ENCODE results near the gene GPR137.

DNA sequence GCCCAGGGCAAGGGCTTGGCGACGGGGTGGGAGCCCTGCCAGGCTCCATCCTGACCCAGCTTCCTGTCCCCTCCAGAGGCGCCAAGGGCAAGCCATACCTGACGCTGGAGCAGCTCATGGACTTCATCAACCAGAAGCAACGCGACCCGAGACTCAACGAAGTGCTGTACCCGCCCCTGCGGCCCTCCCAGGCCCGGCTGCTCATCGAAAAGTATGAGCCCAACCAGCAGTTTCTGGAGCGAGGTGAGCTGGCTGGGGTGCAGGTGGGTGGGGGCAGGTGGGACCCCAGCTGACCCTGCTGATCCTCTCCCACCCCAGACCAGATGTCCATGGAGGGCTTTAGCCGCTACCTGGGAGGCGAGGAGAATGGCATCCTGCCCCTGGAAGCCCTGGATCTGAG, 29.3 kb upstream of the GPR137 start:
- TF ChIP-seq, protein P1, sequence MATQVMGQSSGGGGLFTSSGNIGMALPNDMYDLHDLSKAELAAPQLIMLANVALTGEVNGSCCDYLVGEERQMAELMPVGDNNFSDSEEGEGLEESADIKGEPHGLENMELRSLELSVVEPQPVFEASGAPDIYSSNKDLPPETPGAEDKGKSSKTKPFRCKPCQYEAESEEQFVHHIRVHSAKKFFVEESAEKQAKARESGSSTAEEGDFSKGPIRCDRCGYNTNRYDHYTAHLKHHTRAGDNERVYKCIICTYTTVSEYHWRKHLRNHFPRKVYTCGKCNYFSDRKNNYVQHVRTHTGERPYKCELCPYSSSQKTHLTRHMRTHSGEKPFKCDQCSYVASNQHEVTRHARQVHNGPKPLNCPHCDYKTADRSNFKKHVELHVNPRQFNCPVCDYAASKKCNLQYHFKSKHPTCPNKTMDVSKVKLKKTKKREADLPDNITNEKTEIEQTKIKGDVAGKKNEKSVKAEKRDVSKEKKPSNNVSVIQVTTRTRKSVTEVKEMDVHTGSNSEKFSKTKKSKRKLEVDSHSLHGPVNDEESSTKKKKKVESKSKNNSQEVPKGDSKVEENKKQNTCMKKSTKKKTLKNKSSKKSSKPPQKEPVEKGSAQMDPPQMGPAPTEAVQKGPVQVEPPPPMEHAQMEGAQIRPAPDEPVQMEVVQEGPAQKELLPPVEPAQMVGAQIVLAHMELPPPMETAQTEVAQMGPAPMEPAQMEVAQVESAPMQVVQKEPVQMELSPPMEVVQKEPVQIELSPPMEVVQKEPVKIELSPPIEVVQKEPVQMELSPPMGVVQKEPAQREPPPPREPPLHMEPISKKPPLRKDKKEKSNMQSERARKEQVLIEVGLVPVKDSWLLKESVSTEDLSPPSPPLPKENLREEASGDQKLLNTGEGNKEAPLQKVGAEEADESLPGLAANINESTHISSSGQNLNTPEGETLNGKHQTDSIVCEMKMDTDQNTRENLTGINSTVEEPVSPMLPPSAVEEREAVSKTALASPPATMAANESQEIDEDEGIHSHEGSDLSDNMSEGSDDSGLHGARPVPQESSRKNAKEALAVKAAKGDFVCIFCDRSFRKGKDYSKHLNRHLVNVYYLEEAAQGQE (IDR thresholded peaks at IDR 0.05; ENCODE audit: low read depth): no peak
- no peak for TF ChIP-seq TEAD4 (IDR thresholded peaks at IDR 0.05)
- no peak for TF ChIP-seq EP300 (IDR thresholded peaks at IDR 0.05; ENCODE audit: borderline replicate concordance)
- TF ChIP-seq TAF1 (IDR thresholded peaks at IDR 0.05; ENCODE audit: low read depth): no peak
- no peak for TF ChIP-seq EGR1 (IDR thresholded peaks at IDR 0.05)
- TF ChIP-seq FOXM1 (IDR thresholded peaks at IDR 0.05; ENCODE audit: borderline replicate concordance, low read depth): no peak
- TF ChIP-seq, protein P2, sequence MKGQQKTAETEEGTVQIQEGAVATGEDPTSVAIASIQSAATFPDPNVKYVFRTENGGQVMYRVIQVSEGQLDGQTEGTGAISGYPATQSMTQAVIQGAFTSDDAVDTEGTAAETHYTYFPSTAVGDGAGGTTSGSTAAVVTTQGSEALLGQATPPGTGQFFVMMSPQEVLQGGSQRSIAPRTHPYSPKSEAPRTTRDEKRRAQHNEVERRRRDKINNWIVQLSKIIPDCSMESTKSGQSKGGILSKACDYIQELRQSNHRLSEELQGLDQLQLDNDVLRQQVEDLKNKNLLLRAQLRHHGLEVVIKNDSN (IDR thresholded peaks at IDR 0.05): no peak
- no peak for TF ChIP-seq RAD21 (IDR thresholded peaks at IDR 0.05; ENCODE audit: low read depth)
- no peak for TF ChIP-seq CEBPB (IDR thresholded peaks at IDR 0.05)
- TF ChIP-seq, protein P3, sequence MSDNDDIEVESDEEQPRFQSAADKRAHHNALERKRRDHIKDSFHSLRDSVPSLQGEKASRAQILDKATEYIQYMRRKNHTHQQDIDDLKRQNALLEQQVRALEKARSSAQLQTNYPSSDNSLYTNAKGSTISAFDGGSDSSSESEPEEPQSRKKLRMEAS (IDR thresholded peaks at IDR 0.05): no peak
- TF ChIP-seq YY1 (IDR thresholded peaks at IDR 0.05; ENCODE audit: low read depth): no peak
- TF ChIP-seq NFIC (IDR thresholded peaks at IDR 0.05): no peak
